GM19324 (cell line): ENCODE measurements around the gene WHRN.

Experiments used
- ATAC-seq: cut with Tn5 transposase; IDR thresholded peaks from one replicate; pipeline ENCODE4 v1.9.1; 2021; ENCODE audit warnings: mild to moderate bottlenecking, moderate library complexity; ENCODE audit not compliant: unreplicated experiment, low FRiP score

WHRN gene

GRCh38 chr9:114404531-114404930, 100.7 kb downstream of the WHRN start:
- no peak for ATAC-seq

- no peak for ATAC-seq
These were observed 102.0 kb downstream of the WHRN start for GRCh38 chr9:114403153-114403756.

GRCh38 chr9:114401344-114401743, 103.9 kb downstream of the WHRN start:
- ATAC-seq: no peak

GRCh38 chr9:114400772-114401171, 104.5 kb downstream of the WHRN start:
- ATAC-seq: no peak

- ATAC-seq: no peak
These were observed 105.1 kb downstream of the WHRN start for GRCh38 chr9:114400219-114400618.

GRCh38 chr9:114399381-114399780, 105.9 kb downstream of the WHRN start:
- no peak for ATAC-seq

- peak; percentile 89 for ATAC-seq
These were observed 107.2 kb downstream of the WHRN start for GRCh38 chr9:114397848-114398605.

- no peak for ATAC-seq
These were observed 107.9 kb downstream of the WHRN start for GRCh38 chr9:114397219-114397847.

- no peak for ATAC-seq
These were observed 108.6 kb downstream of the WHRN start for GRCh38 chr9:114396558-114397218.

GRCh38 chr9:114395768-114396167, 109.5 kb downstream of the WHRN start:
- no peak for ATAC-seq

- no peak for ATAC-seq
These were observed 110.0 kb downstream of the WHRN start for GRCh38 chr9:114395334-114395617.

GRCh38 chr9:114394523-114395333, 110.5 kb downstream of the WHRN start:
- no peak for ATAC-seq

GRCh38 chr9:114392749-114393112, 112.5 kb downstream of the WHRN start:
- ATAC-seq: no peak

GRCh38 chr9:114390952-114391351, 114.3 kb downstream of the WHRN start:
- ATAC-seq: no peak

GRCh38 chr9:114389612-114390368, 115.5 kb downstream of the WHRN start:
- ATAC-seq: no peak

- no peak for ATAC-seq
These were observed 116.4 kb downstream of the WHRN start for GRCh38 chr9:114388764-114389375.

- no peak for ATAC-seq
These were observed 117.0 kb downstream of the WHRN start for GRCh38 chr9:114388357-114388682.

- ATAC-seq: peak; percentile 38
These were observed 117.5 kb downstream of the WHRN start, which contains the start of gene AKNA for GRCh38 chr9:114387680-114388356. TSS of gene AKNA (minus strand) at chr9:114387982. CDS start at chr9:114381333, 6,649 bp downstream.
